Measurements from ENCODE around the gene CD38. TPM values are rescaled to one million over a fixed set of nuclear protein-coding genes. Genes with fewer than 3 reads are reported as not detected.

Gene CD38
- total RNA-seq, 1 experiment from 2014 or later, result not detected

DNA sequence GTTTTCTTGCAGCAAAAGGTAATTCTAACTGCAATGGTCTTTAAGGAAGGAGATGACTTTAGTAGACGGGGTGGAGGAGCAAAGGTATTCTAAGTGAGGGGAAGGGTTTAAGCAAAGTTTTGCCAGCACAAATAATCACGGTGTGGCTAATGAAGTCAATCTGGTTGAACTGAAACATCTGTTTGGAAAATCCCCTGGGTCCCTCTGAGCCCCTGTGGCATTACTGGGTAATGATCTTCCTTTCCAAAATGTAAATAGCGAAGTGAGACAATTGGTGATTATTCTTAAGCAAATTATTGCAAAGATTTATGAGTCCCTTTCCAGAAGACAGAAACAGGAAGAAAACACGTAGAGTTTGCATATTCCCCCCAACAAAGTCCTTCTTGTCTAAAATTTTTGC lies 113.2 kb downstream of the CD38 start:
- no peak overlapping the region for H3K4me3 Mint-ChIP-seq (ENCODE audit: unreplicated experiment)
- no peaks in the 10 kb centered on the region for H3K27me3 Mint-ChIP-seq (ENCODE audit: insufficient read depth, unreplicated experiment)
- no peaks in the 10 kb centered on the region for H3K36me3 Mint-ChIP-seq (ENCODE audit: insufficient read depth, unreplicated experiment)
- ChIA-PET POLR2A (no interaction called here), CTCF (interaction anchor here (1.0 to 1.3 kb wide), 3 partner anchors 9 to 418 kb away, joined by 4 to 9 read pairs (median 5); no protein-coding TSS in a partner anchor)
- no TSS peak for BruUV-seq (replicated peaks)
- peak overlapping the region; percentile 75 for H3K27ac Mint-ChIP-seq (ENCODE audit: low read depth, unreplicated experiment)
- H3K9me3 Mint-ChIP-seq (ENCODE audit: unreplicated experiment), result no peaks in the 10 kb centered on the region
- peaks cover 18% of the 10 kb centered on the region for H3K4me1 Mint-ChIP-seq (ENCODE audit: insufficient read depth, unreplicated experiment)
- TF ChIP-seq, protein P1, sequence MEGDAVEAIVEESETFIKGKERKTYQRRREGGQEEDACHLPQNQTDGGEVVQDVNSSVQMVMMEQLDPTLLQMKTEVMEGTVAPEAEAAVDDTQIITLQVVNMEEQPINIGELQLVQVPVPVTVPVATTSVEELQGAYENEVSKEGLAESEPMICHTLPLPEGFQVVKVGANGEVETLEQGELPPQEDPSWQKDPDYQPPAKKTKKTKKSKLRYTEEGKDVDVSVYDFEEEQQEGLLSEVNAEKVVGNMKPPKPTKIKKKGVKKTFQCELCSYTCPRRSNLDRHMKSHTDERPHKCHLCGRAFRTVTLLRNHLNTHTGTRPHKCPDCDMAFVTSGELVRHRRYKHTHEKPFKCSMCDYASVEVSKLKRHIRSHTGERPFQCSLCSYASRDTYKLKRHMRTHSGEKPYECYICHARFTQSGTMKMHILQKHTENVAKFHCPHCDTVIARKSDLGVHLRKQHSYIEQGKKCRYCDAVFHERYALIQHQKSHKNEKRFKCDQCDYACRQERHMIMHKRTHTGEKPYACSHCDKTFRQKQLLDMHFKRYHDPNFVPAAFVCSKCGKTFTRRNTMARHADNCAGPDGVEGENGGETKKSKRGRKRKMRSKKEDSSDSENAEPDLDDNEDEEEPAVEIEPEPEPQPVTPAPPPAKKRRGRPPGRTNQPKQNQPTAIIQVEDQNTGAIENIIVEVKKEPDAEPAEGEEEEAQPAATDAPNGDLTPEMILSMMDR (IDR thresholded peaks at IDR 0.05; ENCODE audit: unreplicated experiment), result no peak
- DNase-seq (ENCODE audit: unreplicated experiment), result no peak
- intact Hi-C loops (cut with micrococcal nuclease), result no loop called here

GRCh38 chr4:15893962-15894361 lies 115.8 kb downstream of the CD38 start:
- Mint-ChIP-seq H3K36me3 (ENCODE audit: insufficient read depth, unreplicated experiment) (no peaks in the 10 kb centered on the region), H3K4me1 (ENCODE audit: insufficient read depth, unreplicated experiment) (peaks cover 29% of the 10 kb centered on the region), H3K4me3 (ENCODE audit: unreplicated experiment) (no peak overlapping the region), H3K27ac (ENCODE audit: low read depth, unreplicated experiment) (peak overlapping the region; percentile 99), H3K9me3 (ENCODE audit: unreplicated experiment) (no peaks in the 10 kb centered on the region), H3K27me3 (ENCODE audit: insufficient read depth, unreplicated experiment) (no peaks in the 10 kb centered on the region)
- intact Hi-C loops (cut with micrococcal nuclease), result loop anchor here (1.0 kb wide), 1 partner anchor 12 kb away; no protein-coding TSS in a partner anchor
- DNase-seq (ENCODE audit: unreplicated experiment), result peak; percentile 97
- no TSS peak for BruUV-seq (replicated peaks)
- CTCF ChIA-PET, result interaction anchor here (0.8 to 2.3 kb wide), 4 partner anchors 11 to 86 kb away, joined by 3 to 33 read pairs (median 4); no protein-coding TSS in a partner anchor
- TF ChIP-seq, protein P1 (IDR thresholded peaks at IDR 0.05; ENCODE audit: unreplicated experiment), result no peak
- POLR2A ChIA-PET, result interaction anchor here (1.3 kb wide), 1 partner anchor 11 kb away, joined by 3 read pairs; no protein-coding TSS in a partner anchor

DNA sequence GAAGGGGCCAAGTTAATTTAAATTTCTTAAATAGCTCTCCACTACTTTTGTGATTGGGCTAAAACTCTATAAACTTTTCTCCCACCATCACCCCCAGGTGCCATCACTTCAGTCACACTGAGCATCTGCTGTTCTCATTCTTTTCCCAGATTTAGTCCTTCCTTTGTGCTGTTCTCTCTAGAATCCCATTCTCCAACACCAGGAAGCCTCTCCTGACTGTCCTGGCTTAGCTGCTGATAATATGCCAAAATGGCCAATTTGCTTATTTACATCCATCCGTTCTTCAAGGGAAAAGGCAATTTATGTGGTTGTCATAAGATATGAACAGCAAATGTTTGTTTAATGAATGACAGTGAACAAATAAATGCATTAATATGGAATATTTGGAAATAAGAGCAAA lies 116.3 kb downstream of the CD38 start:
- no peaks in the 10 kb centered on the region for H3K36me3 Mint-ChIP-seq (ENCODE audit: insufficient read depth, unreplicated experiment)
- H3K4me1 Mint-ChIP-seq (ENCODE audit: insufficient read depth, unreplicated experiment), result peaks cover 32% of the 10 kb centered on the region
- intact Hi-C loops (cut with micrococcal nuclease), result loop anchor here (1.0 kb wide), 1 partner anchor 12 kb away; no protein-coding TSS in a partner anchor
- H3K27ac Mint-ChIP-seq (ENCODE audit: low read depth, unreplicated experiment), result peak overlapping the region; percentile 99
- BruUV-seq (replicated peaks), result TSS peak; percentile 98
- POLR2A ChIA-PET, result interaction anchor here (1.0 to 1.7 kb wide), 4 partner anchors 10 to 21 kb away, joined by 3 to 6 read pairs (median 4); no protein-coding TSS in a partner anchor
- no peaks in the 10 kb centered on the region for H3K27me3 Mint-ChIP-seq (ENCODE audit: insufficient read depth, unreplicated experiment)
- TF ChIP-seq, protein P1 (IDR thresholded peaks at IDR 0.05; ENCODE audit: unreplicated experiment), result no peak
- H3K9me3 Mint-ChIP-seq (ENCODE audit: unreplicated experiment), result no peaks in the 10 kb centered on the region
- no peak overlapping the region for H3K4me3 Mint-ChIP-seq (ENCODE audit: unreplicated experiment)
- CTCF ChIA-PET, result interaction anchor here (0.5 to 1.5 kb wide), 5 partner anchors 11 to 87 kb away, joined by 3 to 6 read pairs (median 3); no protein-coding TSS in a partner anchor
- no peak for DNase-seq (ENCODE audit: unreplicated experiment)

GRCh38 chr4:15894921-15895916 lies 117.1 kb downstream of the CD38 start:
- peak overlapping the region; percentile 99 for H3K27ac Mint-ChIP-seq (ENCODE audit: low read depth, unreplicated experiment)
- H3K27me3 Mint-ChIP-seq (ENCODE audit: insufficient read depth, unreplicated experiment), result no peaks in the 10 kb centered on the region
- H3K4me1 Mint-ChIP-seq (ENCODE audit: insufficient read depth, unreplicated experiment), result peaks cover 32% of the 10 kb centered on the region
- no peak overlapping the region for H3K4me3 Mint-ChIP-seq (ENCODE audit: unreplicated experiment)
- no peaks in the 10 kb centered on the region for H3K9me3 Mint-ChIP-seq (ENCODE audit: unreplicated experiment)
- no TSS peak for BruUV-seq (replicated peaks)
- no peaks in the 10 kb centered on the region for H3K36me3 Mint-ChIP-seq (ENCODE audit: insufficient read depth, unreplicated experiment)
- peak; percentile 65 for DNase-seq (ENCODE audit: unreplicated experiment)
- ChIA-PET CTCF (interaction anchor here (0.5 to 0.9 kb wide), 8 partner anchors 11 to 87 kb away, joined by 3 to 4 read pairs (median 3); no protein-coding TSS in a partner anchor), POLR2A (interaction anchor here (0.7 to 1.8 kb wide), 6 partner anchors 9 to 20 kb away, joined by 3 to 14 read pairs (median 4); no protein-coding TSS in a partner anchor)
- intact Hi-C loops (cut with micrococcal nuclease), result loop anchor here (1.0 kb wide), 1 partner anchor 11 kb away; no protein-coding TSS in a partner anchor
- TF ChIP-seq, protein P1 (IDR thresholded peaks at IDR 0.05; ENCODE audit: unreplicated experiment), result no peak

Measured in MCF 10A (cell line).